Embryonic facial prominence (tissue), 1 donor: ENCODE results near the gene JAKMIP1.
A peak's percentile ranks its signal among the peaks of the same experiment; 100 is the strongest.

ENCODE experiments used
- DNase-seq: peaks from one replicate; pipeline ENCODE4 v3.0.0-alpha.2; 2016; ENCODE audit errors: extremely low spot score

JAKMIP1 gene

DNA sequence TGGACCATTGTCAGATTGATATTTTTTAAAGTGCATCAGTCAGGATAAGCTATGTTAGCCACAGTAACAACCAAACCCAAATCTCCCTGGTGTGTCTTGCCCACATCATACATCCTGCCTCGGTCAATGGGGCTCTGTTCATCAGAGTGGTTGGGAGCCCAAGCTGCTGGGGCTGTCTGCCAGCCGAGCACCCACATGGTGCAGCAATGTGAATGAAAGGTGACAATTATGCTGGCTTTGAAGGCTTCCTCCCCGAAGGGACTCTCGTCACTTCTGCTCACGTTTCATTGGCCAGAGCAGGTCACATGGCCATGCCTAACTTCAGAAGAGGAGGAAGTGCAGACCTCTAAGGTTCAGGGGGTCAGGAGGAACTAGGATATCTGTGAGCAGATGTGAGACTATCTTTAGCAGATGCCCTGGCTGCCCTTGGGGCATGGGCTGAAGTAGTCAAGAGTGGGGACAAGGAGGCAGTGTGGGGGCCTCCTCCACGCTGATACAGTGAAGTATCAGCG, 1.3 kb upstream of the JAKMIP1 start:
- DNase-seq: no peak

DNA sequence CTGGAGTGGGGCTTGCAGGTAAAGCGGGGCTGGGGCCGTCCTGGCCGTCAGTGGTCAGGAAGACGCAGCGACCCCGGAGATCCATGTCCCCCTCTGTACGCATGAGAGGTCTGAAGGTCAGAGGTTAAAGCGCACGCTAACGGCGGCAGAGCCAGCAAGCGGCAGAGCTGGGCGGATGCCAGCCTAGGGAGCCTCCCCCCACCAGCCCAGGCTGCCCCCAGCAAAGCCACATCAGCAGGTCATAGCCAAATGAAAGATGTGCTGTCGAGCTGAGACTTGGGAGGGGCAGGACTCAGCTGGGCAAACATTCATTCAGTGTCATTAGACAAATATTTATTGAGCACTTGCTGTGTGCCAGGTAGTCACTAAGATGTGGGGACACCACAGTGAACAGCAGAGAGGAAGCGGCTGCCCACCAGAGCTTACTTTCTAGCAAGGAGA, 593 bp upstream of the JAKMIP1 start:
- no peak for DNase-seq

- DNase-seq: no peak
Observed at GRCh38 chr4:6199422-6199921, 877 bp downstream of the JAKMIP1 start.

GRCh38 chr4:6198768-6199421, 1.5 kb downstream of the JAKMIP1 start:
- no peak for DNase-seq

DNA sequence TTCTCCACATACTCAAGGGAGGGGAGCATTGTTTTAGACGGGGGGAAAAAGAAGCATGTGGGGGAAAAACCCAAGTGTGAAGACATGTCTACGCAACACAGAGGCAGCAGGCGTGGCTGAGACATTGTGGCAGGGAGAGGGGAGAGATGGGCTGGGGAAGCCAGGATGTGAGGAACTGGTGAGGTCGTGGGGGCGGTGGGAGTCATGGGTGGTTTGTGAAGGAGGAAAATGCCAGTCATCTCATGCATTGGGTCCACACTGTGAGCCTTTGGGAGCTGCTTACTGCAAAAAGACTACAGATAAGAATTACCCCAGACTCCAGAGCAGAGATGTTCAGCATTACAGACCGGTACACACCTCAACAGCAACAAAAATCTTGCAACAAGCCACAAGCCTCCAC, 2.1 kb downstream of the JAKMIP1 start:
- no peak for DNase-seq

- DNase-seq: no peak
Observed at GRCh38 chr4:6197433-6198174, 2.7 kb downstream of the JAKMIP1 start.

- no peak for DNase-seq
Observed at GRCh38 chr4:6196871-6197270, 3.5 kb downstream of the JAKMIP1 start.

DNA sequence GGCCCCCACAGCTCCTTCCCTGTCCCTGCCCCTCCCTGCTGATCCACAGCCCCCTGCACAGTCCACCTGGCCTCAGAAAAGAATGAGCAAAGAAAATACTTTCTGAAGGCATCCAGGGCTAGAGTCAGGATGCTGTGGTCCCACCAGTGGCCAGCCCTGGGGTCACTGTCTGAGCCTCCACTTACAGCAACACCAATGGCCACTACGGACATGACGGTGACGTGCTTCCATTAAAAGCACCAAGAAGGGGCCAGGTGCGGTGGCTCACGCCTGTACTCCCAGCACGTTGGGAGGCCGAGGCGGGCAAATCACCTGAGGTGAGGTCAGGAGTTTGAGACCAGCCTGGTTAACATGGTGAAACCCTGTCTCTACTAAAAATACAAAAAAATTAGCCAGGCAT, 4.0 kb downstream of the JAKMIP1 start:
- DNase-seq: no peak

- DNase-seq: no peak
Observed at GRCh38 chr4:6195602-6196319, 4.6 kb downstream of the JAKMIP1 start.

GRCh38 chr4:6194458-6195195, 5.7 kb downstream of the JAKMIP1 start:
- DNase-seq: no peak

GRCh38 chr4:6193399-6193798, 7.0 kb downstream of the JAKMIP1 start:
- no peak for DNase-seq

- no peak for DNase-seq
Observed at GRCh38 chr4:6192245-6192644, 8.1 kb downstream of the JAKMIP1 start.

DNA sequence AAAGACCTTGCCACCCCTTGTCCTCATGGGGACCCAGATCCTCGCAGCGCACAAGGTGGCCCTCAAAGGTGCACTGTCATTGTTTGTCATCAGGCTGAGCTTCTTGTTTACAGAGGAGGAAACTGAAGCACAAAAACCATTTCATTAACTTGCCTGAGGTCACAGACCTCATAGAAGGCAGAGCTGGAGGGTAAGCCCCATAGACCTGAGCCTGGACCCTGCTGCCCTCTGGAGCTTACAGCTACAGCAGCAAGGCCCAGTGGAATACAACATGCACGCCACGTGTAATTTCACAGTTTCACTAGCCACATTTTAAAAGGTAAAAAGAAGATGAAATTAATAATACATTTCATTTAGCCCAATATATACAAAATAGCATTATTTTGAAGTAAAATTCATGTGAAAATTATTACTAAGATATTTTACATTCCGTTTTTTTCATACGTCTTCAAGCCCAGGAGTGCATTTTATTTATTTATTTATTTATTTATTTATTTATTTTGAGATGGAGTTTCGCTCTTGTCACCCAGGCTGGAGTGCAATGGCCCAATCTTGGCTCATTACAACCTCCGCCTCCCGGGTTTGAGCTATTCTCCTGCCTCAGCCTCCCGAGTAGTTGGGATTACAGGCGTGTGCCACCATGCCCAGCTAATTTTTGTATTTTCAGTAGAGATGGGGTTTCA, 8.8 kb downstream of the JAKMIP1 start:
- no peak for DNase-seq

- no peak for DNase-seq
Observed at GRCh38 chr4:6190486-6190885, 9.9 kb downstream of the JAKMIP1 start.

DNA sequence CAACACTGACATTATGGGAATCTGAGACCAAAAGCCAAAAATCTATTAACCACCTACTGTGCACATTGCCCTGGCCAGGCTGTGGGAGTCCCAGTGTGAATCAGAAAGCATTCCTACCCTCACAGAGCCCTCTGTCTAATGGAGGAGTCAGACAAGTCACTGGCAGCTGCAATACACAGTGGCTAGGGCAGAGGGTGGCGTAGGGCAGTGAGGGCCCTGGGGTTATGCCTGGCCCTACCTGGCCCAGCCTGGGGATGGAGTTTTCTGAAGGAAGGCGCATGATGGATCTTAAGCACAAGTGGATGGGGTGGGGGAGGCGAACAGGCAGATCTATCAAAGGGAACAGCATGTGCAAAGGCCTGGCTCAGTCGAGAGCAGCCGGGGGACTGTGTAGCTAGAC, 10.8 kb downstream of the JAKMIP1 start:
- DNase-seq: no peak

DNA sequence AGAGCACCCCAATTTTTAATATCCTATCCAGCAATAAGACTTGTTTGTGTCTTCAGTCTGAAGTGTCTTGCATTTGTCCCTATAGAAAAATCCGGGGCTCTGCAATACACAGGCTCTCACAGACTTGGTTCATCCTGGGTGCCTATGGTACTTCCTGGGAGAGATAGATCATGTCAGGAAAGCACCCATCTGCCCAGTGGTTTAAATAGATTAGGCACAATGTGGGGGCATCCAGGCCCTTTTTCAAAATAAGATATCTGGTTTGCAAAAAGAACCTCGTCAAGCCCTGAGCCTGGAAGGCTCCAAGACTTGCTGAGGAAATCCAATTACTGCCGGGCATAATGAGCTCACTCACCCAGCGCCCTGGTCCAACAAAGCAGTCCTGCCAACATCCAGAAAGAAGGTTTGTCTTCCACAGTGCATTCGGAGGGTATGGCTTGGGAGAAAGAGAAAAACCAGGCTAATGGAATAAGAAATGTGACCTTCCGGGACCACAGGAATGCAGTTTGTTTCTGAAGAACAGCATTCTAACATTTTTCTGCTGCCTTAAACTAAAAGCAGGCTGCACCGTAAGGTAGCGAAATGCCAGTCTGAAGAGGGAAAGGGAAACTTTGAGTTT, 11.6 kb downstream of the JAKMIP1 start:
- peak; percentile 9 for DNase-seq

DNA sequence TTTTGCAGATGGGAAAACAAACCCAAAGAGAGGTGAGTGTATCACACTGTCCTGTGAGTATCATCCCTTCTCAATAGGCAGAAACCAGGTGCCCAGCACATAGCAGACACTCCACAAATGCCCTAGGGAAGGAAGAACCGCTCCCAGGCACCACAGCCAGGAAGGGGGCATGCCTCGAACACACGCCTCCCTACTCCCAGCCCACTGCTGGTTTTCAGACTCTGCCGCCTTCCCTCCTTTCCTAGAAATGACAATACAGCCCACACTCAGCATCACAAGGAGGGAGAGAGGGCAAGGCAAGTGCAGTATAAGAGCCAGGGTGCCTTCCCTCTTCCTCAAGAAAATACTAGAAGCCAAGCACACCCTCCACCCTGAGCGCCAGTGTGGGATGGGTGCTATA, 16.2 kb downstream of the JAKMIP1 start:
- DNase-seq: no peak

DNA sequence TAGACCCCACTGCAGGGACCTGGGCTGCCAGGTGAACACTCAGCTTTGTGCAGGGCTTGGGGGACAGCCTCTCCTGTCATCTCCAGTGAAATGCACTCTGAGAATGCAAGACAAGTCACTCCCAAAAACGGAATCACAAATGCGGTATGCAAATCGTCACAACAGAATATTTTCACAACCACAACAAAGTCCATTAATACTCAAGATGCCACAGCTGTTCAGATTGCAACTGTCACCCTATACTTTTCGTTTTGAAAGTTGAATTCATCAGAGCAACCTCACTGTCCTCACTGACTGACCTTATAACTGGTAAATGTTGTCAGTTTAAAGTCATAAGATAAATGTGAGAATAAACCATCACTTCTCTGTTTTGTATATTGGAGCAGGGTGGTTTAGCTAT, 16.6 kb downstream of the JAKMIP1 start:
- DNase-seq: no peak

- DNase-seq: no peak
Observed at GRCh38 chr4:6182376-6183280, 17.7 kb downstream of the JAKMIP1 start.
